HG02938 (cell line): ENCODE results near the gene EFNA5.
A peak's percentile ranks its signal among the peaks of the same experiment; 100 is the strongest.
"Not testable (repeated sequence)": the region's sequence is repeated elsewhere in the genome, so short reads cannot be mapped to it uniquely, and the experiment has no call there.

Experiments
- ATAC-seq: cut with Tn5 transposase; IDR thresholded peaks from one replicate; pipeline ENCODE4 v1.9.1; 2021; ENCODE audit warnings: mild to moderate bottlenecking, moderate library complexity; ENCODE audit not compliant: unreplicated experiment

EFNA5 gene

DNA sequence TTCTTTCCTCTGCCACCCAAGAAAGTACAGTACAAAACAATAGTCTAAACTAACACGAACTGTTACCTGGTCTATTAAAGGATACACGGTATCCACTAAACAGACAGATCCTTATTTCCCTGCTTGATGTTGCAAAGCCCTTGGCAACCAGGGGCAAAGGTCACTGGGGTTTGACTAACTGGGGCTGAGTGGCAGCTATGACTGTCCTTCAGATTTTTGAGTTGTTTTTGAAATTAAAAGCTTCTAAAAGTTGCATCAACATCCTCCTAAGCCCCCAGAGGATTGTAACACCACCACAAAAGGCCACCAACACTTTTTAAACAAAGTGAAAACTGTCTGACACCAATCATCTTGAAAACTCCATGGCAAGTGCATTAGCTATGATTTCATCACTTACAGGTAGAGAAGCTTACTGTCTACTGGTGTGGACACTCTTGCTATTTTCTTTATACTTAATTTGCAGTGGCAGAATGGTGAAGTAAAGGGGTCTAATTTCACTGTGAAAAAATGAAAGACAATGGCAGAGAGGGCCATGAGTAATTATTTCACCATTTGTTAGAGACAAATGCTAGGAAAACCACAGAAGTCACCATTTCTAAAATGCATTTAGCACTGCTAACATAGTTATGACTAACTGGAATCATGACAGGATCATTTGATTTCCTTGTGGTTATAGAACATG, 292.4 kb downstream of the EFNA5 start:
- ATAC-seq, result peak; percentile 37

DNA sequence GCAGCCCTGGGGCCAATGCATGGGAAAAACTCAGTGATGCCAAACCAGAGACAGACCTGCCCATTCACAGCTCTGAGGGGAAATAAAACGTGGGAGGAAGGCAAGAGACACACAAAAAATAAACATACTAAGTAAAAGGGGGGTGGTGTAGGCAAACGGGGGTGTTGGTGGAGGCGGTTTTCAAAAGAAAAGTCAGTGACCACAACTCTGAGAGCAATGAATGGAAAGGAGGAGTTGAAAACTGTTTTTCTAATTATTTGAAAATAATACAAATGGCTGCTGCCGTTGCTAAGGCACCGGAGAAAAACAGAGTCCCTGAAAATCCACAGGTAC, 293.5 kb downstream of the EFNA5 start:
- no peak for ATAC-seq

DNA sequence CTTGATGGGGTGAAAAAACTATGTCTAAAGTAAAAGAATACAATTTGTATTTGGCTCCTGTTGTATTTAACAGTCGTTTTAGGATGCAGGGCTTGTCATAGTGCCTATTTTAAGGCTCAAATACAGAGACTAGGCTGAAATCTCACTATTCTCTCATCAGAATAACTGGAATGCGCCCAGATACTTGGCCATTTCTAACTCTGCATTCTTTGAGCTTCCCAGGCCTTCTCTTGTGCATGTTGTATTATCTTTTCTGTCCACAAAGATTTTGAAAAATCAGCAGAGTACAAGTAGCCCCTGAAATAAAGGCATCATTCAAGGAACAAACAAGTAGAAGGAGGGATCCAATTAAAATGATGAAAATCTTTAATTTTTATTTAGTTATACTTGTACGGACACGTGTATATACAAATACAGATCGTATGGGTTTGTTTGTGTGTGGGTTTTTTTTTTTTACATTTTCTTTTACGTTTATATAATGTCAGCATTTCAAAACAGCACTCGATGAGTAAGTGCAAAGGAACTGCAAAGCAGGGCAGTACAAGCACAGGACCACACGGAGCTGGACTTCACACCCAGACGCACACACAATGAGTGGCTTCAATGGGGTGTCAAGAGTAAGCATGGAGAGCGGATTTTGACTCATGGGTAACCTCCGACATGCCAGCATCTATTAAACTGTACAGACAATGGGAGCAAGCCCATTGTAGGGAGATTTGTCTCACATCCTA, 294.0 kb downstream of the EFNA5 start:
- no peak for ATAC-seq

DNA sequence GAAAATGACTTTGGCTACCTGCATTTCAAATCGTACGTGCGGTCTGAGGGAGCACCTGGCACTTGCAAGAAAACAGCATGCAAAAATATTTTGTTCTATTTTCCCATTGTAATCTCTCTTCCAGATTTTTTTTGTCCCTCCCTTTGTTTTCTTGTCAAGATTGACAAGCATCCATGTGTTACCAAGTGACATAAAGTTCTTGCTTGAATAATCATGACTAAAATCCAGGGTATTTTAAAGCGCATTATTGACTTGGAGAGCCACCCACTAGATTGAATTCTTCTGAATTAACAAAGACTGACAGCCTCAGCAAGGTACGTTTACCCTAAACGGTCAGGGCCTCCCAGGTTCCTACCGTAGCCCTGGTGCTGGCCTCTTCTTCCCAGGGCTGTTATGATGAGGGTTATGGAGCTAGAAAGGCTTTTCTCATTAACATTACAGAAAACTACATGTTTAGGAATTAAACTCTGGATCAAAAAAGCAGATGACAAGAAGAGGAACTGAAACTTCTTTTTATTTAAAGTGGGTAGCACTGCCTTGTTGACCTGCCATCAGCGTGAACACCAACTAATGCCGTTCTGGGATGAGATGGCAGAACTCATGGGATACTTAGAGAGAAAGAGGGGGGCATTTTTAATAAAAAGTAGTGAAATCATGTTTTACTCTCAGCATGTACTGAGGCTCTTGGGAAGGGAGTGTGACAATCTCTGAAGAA, 297.0 kb downstream of the EFNA5 start:
- peak; percentile 47 for ATAC-seq

DNA sequence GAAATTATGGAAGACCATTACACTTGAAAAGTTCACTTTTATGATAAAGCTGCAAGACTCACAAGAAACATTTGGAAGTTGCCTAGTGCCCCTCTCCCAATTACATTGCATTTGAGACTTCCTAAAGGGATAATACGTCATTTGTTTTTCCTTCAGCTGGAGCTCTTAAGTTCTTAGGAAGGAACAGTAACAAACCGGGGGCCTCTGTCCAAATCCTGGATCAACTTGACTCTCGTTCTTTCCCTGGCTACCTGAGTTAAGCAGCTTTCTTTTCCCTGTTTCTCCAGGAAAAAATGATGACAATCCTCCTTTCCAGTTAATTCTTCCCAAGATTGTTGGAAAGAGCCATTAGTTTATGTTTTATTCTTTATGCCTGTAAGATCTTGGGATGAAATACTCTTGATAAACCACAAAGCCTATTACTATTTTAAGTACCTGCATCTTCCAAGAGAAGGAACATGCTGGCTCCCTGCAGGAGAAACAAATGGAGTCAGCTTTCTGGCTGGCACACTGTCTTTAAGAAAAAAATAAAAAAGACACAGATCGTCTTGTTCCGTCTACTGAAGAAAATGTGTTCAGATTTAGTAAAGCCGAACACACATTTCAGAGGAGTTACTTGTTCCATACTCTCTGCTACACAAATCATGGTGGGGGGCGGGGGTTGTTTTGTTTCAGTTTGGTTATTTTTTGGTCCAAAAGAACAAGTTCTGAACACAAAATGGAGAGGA, 297.9 kb downstream of the EFNA5 start:
- ATAC-seq, result no peak

DNA sequence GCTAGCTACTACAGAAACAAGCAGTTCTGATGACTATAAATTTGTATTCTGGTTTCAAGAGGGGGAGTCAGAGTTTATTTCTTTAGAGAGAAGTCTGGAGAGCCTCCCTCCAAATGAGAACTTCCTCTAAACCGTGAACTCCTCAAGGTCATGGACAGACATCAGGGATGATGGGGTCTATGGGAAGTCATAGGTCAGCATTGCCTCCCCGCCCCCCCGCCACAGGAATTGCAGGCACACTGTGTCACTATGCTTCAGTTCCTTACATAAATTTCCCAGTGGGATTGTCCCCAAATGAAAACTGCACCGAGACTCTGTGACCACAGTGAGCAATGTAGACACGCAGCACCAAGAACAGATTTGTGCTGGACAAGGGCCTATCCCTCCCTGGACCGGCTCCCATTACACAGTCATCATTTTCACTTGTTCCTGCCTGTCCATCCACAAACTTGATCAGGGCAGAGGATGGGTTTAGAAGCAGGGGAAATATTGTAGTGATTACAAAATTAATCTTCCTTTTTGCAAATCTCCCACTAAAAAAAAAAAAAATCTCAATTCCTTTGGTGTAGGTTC, 300.3 kb downstream of the EFNA5 start:
- ATAC-seq, result no peak

DNA sequence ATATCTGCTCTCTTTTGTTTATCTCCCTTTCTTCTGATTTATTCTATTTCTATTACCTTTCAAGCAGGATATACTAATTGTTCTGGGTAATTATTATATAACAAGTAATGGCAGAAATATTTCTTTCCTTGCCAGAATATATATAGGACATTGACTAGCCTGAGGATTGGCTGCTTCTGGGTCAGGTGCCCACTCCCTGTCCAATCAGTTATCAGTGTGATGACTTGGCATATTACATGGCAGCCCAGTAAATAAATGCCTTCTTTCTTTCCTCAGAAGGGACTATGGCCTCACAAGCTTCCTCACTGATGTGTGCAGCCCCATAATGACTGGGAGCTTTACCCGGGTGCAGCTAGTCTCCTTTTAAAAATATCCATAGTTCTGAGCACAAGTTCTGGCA, 301.1 kb downstream of the EFNA5 start:
- ATAC-seq, result no peak

DNA sequence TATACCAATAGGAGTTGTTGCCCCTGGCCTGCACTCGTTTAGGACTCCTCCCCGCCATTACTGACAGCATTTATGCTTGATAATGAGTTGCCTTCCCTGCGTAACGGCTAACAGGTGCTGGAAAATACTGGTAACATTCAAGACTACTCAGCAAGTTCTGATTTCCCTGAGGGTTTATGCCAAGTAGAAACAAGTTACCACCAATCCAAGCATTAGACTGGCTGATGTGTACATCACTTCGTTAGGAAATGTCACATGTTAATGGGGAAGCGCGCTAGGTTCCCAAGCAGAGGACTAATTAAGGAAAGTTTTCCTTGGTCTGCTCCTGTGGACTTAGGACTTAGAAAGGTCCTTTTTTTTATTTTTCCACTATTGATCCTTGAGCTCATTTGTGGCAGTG, 302.1 kb downstream of the EFNA5 start:
- ATAC-seq, result no peak

DNA sequence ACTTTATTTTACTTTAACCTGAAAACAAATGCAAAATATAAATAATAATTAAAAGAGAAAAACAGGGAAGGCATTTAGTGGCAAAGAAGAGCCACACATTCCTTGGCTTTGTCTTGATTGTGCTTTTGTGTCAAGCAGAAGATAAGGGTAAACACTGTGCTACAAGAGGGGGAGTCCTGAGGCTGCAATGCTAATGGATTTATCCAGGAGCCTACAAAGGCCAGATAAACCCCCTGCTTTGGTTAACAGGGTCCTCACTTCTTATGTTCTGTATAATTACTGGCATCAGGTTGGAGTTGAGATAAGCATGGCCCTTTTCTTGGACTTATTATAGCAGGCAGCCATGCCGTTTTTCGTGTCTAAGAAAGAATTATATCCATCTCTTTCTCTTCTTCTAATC, 302.8 kb downstream of the EFNA5 start:
- ATAC-seq, result no peak

DNA sequence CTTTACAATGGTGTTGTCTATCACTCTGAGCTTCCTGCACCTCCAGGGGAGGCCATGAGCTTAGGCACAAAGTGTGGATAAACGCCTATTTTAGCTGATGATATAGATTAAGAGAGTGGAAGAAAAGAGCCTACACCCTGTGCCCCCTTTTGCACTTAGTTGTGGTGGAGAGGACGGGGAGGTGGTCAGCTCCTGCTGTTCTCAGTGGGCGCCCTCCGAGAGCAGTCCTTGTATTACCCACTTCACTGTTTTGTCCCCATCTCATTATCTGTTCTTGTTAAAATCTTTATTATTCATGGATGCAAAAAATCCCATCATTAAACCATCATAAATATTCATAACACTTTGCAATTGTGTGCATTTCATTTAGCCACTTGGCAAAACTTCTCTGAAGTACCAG, 303.3 kb downstream of the EFNA5 start:
- ATAC-seq, result no peak

DNA sequence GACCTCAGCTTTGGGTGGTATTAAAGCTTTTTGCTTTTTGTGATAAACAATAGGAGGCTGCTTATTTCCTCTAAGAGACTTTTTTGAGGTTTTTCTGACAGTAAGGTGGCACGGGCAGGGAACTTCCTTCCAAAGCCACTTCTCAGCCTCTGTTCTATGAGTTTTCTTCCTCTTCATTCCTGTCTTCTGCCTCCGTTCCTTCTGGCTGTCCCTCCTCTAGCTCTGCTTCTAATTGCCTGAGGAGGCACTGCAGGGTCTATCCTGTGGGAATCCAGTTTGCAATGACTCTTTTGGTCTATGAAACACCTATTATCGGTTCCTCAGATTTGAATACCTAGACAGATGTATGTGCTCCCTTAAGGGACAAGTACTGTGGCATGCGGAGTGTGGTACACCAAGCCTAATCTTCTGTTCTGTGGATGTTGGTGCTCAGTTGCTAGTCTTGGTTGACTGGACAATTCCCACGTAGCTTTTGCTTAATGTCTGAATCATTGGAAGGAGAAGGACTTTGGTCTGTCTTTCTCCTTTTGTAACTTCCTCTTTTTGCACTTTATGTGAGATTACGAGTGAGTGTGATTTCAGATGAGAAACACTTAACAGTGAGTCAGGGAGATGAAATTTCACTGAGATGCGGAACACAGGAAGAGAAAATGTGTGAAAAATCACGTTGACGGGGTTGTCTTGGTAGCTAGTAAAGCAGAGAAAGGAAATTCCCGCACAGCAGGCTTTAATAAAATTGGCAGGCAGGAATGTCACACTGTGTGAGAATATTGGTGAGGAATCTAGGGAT, 305.2 kb downstream of the EFNA5 start:
- ATAC-seq, result peak; percentile 49

DNA sequence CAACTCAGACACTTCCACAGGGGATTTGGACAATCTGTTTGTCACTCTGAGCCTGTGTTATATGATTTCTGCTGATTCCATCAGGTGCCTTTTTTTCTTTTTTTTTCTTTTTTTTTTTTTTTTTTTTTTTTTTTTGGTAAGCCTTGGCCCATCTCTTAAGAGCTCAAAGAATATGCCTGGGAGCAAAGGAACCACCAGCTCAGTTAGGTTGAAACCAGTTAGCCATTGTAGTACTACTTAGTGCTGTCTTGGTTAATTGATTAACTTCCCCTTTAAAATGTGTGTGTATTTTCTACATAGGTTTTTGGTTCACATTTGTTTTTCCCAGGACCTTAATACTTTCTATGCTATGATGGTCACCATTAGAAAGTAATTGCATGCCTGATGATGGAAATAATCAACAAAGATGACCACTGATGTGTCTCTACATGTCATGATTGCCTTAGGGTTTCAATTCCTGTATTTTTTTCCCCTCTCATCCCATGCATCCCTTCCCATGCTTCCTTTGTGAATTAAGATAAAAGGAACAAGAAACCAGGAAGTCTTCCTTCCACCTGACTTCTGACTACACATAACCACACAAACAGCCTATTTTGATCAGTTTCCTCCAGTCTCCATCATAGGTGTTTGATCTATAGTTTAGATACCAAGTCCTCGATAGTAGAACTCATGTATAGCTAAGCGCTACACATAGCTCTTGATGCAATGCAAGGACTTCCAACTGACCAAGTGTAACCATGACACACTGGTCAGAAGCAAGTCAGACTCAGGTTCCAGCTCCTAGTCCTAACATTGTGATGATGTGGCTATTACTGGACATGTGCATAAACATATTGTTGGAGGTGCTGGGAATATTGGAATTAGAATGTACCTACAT, 306.1 kb downstream of the EFNA5 start:
- ATAC-seq, result no peak

DNA sequence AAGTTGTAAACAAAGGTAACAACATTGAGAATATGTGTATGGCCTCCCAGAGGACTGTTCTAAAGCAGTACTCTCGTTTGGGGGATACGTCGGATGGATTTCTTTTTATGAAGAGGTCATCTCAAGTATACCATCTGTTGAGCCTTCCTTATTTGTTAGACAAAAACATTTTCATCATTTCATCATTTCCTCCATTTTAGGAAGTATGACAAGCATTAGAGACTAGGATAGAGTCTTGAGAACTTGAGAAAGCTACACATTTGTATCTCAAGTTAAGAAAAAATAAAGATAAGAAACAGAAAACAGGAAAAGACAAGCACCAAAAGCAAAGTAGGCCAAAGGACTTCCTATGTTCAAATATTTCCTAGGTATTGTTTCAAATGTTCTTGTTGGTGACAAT, 307.0 kb downstream of the EFNA5 start:
- no peak for ATAC-seq

DNA sequence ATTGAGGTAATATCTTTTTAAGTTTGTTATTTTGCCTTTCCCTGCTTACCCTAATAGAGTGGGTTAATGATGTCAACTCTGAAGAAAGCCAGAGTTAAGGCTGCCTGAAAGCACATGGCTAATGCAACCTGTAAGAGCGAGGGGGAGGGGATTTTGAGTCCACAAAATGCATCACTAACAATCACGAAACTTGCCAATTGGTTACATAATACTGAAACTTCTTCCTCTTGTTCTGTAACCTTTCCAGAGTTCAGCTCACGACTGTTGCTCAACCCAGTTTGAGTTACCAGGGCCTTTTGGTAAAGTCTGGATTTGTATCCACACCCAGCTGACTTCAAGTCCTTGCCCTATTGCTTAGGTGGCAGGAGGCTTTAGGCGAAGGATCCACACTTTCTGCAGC, 308.8 kb downstream of the EFNA5 start:
- ATAC-seq, result no peak

DNA sequence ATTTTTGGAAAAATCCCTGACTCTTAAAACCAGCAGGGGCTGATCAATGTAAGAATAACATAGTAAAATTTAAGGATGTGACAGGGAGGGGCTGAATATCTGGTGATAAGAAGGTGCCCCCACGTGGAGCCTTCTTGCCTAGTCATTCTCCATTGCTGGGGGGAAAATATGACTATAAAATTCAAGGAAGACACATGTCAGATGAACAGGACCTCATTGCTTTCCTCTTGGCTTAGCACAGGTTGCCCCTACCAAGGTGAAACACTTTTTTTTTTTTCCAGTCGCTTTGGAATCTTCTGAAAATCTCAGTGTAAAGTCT, 310.9 kb downstream of the EFNA5 start:
- ATAC-seq, result no peak

DNA sequence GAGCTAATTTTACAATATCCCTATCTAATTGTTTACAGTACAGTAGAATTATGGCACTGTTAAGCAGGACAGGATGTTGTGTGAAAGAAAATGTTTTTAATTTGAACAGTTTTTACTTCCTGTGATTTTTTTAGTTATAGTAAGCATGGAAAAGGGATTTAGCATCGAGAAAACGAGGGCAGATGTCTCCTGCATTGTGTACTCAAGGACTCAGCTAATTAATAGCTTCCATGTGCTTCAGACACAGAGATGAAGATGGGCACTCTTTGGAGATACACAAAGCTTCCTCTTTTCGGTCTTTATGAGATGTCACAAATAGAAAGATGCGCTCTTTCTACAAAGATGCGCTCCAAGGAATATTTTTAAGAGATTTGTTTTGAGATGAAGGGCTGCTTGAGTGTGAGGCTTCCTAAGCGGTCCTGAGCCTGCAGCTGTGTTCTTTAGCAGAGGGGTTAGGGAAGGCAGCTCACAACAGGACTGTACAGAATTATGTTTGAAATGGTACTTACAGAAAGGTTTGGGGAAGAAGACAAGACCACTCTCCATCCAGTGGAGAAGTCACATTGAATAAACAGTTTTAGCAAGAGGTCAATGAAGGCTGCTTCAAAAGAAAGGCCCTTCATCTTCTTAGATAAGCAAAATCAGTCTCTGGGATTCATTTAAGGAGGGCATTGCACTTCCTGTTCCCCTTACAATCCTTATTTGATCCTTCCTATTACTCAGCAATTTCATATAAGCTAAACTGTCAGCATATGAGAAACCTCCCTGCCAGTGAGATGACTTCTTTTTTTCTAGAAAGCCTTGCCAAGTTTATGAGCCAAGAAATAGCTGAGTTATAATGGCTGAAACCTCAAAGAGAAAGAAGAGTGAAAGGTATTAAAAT, 311.5 kb downstream of the EFNA5 start:
- ATAC-seq, result no peak

DNA sequence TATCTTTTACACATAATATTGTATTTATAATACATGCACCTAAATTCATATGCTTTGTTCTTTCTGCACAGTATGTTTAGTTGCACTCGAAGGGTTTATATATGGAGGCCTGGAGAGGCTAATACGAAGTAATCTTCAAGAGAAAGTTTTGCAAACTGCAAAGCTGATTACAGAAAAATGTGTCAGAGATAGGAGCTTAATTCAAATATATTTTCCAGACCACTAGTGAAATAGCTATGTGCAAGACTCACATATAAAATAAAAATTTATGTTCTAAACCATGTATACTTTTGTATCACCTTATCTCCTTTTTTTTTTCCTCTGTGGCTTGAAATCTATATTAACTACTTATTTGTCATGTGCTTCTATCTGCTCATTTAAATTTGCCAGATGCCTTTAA, 313.8 kb downstream of the EFNA5 start:
- no peak for ATAC-seq

DNA sequence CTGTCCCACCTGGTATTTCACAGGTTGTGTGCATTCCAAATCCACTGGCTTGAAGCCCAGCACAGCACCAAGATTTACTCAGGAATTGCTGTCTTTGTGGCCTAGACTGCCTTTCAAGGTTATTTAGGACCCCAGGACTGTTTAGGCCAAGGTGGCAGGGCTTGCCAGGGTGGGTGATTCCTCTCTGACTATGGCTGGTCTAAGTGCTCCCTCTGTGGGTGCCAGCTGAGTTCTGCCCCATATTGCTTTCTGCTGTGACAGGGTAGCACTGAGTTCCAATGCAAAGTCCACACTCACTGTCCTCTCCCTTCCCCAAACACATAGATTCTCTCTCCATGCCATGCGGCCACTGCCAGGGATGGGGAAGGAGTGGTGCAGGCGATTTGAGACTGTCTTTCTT, 318.2 kb downstream of the EFNA5 start:
- no peak for ATAC-seq

DNA sequence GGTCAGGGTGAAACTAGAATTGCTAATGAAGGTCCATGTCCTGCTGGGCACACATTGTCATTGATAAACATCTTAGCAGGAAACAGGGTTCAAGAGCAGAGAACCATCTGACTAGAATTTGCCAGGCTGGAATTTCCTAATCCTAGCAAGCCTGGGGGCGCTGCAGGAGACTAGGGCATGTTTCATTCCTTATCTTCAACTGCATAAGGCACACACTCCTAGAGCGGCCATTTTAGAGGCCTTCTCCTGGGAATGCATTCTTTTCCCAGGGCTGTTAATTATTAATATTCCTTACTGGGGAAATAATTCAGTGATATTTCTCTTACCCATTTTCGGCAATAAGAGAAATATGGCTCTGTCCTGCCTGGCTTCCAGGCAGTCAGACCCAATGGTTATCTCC, 324.2 kb downstream of the EFNA5 start:
- not testable (repeated sequence) for ATAC-seq
